22Rv1 (cell line): ENCODE measurements around the gene NUP62.

ENCODE experiments used
- CTCF ChIP-seq: fragments of 450-650 bp; IDR thresholded peaks from 2 replicates; pipeline ENCODE4 v1.5.1; 2017; ENCODE audit warnings: mild to moderate bottlenecking
- ZFX ChIP-seq: fragments of 450-650 bp; IDR thresholded peaks from 2 replicates; pipeline ENCODE4 v1.6.1; 2017; ENCODE audit warnings: antibody characterized with exemption, borderline replicate concordance

GRCh38 chr19:49915271-49915670 lies 14.0 kb downstream of the NUP62 start:
- peak; percentile 5; the same call in 1 of the 2 replicates for TF ChIP-seq CTCF
- TF ChIP-seq ZFX: no peak
